Erythroblast (primary cell): ENCODE data around the gene BCL2L1.
A peak's percentile ranks its signal among the peaks of the same experiment; 100 is the strongest.

Source experiments
- DNase-seq, 2 experiments: peaks; one replicate each; lab custom pipeline; 2025; lab: John Stamatoyannopoulos, UW
- GATA1 ChIP-seq: IDR thresholded peaks from 2 replicates; pipeline ENCODE4 v1.6.1; 2011; ENCODE audit warnings: low read depth, mild to moderate bottlenecking, control low read depth, low read length, moderate library complexity
- POLR2A ChIP-seq: IDR thresholded peaks from 2 replicates; pipeline ENCODE4 v1.6.1; 2011; ENCODE audit warnings: mild to moderate bottlenecking, low read length

BCL2L1 gene

GRCh38 chr20:31718952-31719643 lies 3.6 kb downstream of the BCL2L1 start:
- DNase-seq: peak in 1 of 2 experiments; percentile 29
- TF ChIP-seq GATA1: no peak
- TF ChIP-seq POLR2A: peak; percentile 35

GRCh38 chr20:31717478-31718201 lies 5.0 kb downstream of the BCL2L1 start:
- TF ChIP-seq POLR2A (peak; percentile 19), GATA1 (no peak)

GRCh38 chr20:31716818-31717477 lies 5.7 kb downstream of the BCL2L1 start:
- DNase-seq: peak in 1 of 2 experiments; percentile 54
- TF ChIP-seq POLR2A: no peak
- TF ChIP-seq GATA1: no peak

More at GRCh38 chr20:31717478-31718201, 5.0 kb downstream of the BCL2L1 start:
- no peak for DNase-seq

DNA sequence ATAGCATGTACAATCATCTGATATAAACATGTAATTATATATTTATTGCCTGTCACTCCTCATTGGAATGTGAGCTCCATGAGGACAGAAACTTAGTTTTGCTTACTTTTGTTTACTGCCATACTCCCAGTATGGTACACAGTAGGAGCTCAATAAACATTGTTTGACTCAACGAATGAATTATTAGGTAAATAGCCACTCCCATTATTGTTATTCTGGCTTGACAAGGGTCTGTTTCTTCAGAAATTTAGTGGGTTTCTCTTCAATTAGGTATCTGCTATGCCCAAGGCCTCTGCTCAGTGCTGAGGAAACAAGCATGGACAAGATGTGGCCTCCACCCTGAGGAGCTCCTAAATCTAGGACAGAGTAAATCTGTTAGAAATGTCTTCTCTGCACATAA lies 6.3 kb downstream of the BCL2L1 start:
- no peak for DNase-seq
- TF ChIP-seq POLR2A (no peak), GATA1 (no peak)

DNA sequence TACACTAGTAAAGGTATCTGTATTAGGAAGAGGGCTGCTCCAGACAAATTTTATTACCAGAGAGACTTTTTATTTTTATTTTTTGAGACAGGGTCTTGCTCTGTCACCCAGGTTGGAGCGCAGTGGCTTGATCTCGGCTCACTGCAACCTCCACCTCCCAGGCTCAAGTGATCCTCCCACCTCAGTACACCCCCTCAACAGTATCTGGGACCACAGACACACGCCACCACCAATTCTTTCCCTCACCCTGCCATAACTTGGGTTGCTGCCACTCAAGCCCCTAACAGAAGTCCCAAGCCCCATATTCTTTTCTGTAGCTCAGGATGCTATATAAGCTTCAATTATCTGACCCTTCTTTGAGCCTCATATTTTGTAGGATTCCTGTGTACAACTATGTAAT lies 6.9 kb downstream of the BCL2L1 start:
- DNase-seq: no peak
- no peak for TF ChIP-seq POLR2A
- no peak for TF ChIP-seq GATA1

GRCh38 chr20:31713312-31714273 lies 9.1 kb downstream of the BCL2L1 start:
- no peak for DNase-seq

GRCh38 chr20:31712564-31713311 lies 9.9 kb downstream of the BCL2L1 start:
- no peak for TF ChIP-seq GATA1
- peak; percentile 14 for TF ChIP-seq POLR2A
- no peak for DNase-seq

More at GRCh38 chr20:31713312-31714273, 9.1 kb downstream of the BCL2L1 start:
- no peak for TF ChIP-seq POLR2A
- no peak for TF ChIP-seq GATA1

- DNase-seq: peak in 1 of 2 experiments; percentile 52
- TF ChIP-seq GATA1: no peak
- no peak for TF ChIP-seq POLR2A
Measured at GRCh38 chr20:31712112-31712553, 10.5 kb downstream of the BCL2L1 start.

DNA sequence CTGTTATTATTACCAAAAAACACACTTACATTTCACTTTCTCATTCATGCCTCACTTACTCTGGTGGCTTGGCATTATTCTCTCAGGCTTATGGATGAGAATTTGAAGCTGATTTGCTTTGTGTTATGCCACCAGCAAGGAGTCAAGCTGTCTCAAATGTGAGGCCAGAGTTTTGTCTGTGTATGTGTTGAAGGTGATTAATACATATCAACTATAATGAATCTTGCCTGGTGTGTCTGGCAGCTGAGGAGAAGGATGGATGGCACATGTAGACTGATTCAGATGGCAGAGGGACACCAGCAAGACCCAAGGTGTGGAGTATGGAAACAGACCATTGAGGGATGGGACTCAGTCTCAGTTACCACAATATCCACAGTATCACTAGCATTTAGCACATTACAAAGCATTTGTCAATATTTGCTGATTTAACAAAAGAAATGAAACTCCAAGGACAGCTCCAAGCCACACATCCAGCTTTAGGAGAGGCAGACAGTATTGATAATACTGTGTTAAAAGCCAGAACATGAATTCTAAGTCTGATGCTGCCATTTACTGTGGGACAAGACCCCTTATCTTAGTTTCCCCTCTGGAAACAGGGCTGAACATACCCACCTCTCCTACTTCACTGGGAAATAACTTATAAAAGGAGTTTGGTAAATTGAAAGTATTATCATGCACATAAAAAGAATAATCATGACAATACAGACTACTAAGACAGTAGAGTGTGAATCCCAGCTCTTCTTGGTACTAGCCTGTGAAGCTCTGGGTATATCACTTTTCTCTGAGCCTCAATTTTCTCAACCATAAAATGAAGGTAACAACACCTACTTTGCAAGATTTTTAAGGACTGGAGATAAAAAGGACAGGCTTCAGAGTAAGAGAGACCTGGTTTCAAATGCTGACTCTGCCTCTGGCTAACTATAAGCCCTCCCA lies 11.2 kb downstream of the BCL2L1 start:
- no peak for TF ChIP-seq POLR2A
- no peak for TF ChIP-seq GATA1
- no peak for DNase-seq

DNA sequence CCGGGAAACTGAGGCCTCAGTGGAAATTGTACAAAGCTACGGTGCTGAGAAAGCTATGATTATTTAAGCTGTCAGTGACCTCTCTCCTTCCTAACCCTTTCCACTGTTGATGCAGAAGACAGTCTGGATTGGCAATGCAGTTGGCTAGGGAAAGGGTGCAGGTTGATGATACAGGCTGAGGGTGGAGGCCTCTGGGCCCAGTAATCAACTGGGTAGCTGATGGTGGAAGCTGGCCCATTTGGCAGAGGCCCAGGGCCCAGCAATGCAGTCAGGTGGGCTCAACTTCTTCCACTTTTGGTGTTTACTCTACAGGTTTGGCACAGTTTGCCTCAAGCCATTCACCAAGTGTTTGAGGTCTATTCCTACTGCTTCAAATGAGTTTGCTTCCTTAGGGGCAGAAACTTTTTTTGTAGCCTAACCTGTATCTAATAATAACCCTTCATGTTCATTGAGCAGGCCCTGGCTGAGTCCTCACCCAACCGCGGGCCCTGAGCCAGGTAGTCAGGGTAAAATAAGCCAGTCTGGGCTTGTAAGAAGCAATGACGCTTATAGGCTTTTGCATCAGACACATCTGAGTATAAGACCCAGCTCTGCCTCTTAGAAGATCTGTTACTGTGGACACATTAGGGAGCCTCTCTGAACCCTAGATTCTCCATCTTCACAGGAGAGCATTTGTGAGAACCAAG lies 12.1 kb downstream of the BCL2L1 start:
- peak; percentile 83 to 87 for DNase-seq
- TF ChIP-seq GATA1: no peak
- peak; percentile 67 for TF ChIP-seq POLR2A

DNA sequence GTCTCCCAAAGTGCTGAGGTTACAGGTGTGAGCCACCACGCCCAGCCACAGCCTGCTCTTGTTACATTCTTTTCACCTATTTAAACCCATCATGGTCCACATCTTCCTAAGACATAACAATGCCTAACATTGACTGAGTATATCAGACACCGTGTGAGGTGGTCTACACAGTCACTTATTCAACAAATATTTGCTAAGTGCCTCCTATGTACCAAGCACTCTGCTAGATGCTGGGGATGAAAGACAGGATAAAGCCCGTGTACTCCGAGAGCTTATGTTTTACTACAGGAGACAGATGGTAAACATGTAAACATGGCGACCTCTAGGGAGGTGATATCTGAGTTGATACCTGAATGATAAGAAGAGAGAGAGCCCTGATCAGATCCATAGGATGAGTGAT lies 12.7 kb downstream of the BCL2L1 start:
- no peak for DNase-seq
- TF ChIP-seq POLR2A (no peak), GATA1 (no peak)
